SK-N-SH (cell line): Measurements from ENCODE around the gene PCBD2.

Source experiments
- CTCF ChIP-seq: fragments of 200-600 bp; sonication (generic); IDR thresholded peaks from 2 replicates; pipeline ENCODE4 v1.6.1; 2017; ENCODE audit warnings: antibody characterized with exemption, mild to moderate bottlenecking, moderate library complexity
- ELF1 ChIP-seq: IDR thresholded peaks from 2 replicates; pipeline ENCODE4 v1.4.0; 2012
- EP300 ChIP-seq, 2 experiments: IDR thresholded peaks; 2 replicates each; pipeline versions ENCODE4 v1.4.0 to v1.6.1; 2012; ENCODE audit warnings: borderline replicate concordance in 1 of 2, low read depth in 1 of 2, low read length in 1 of 2
- FOXJ3 ChIP-seq: sonication (generic); formaldehyde crosslinking; IDR thresholded peaks from 2 replicates; pipeline ENCODE4 v1.5.1; 2020; ENCODE audit warnings: mild to moderate bottlenecking, missing genetic modification reagents
- MXI1 ChIP-seq: IDR thresholded peaks from 2 replicates; pipeline ENCODE4 v1.6.1; 2012; ENCODE audit warnings: mild to moderate bottlenecking, low read depth, low read length, improper control_type of control experiment
- POLR2AphosphoS5 ChIP-seq: IDR thresholded peaks from 2 replicates; pipeline ENCODE4 v1.6.1; 2012; ENCODE audit warnings: low read depth, low read length
- RAD21 ChIP-seq: IDR thresholded peaks from 2 replicates; pipeline ENCODE4 v1.6.1; 2012; ENCODE audit warnings: mild to moderate bottlenecking, low read length
- RFX5 ChIP-seq: IDR thresholded peaks from 2 replicates; pipeline ENCODE4 v1.6.1; 2012; ENCODE audit warnings: mild to moderate bottlenecking, improper control_type of control experiment, low read length
- TAF1 ChIP-seq: IDR thresholded peaks from 2 replicates; pipeline ENCODE4 v1.6.1; 2012; ENCODE audit warnings: low read depth, mild to moderate bottlenecking, low read length, moderate library complexity, borderline replicate concordance
- USF2 ChIP-seq: fragments of 150-350 bp; IDR thresholded peaks from 2 replicates; pipeline ENCODE4 v1.6.1; 2017; ENCODE audit warnings: antibody characterized with exemption, low read length, low read depth, borderline replicate concordance

- no peak for TF ChIP-seq USF2
- TF ChIP-seq MXI1, result no peak
- no peak for TF ChIP-seq FOXJ3
- TF ChIP-seq RFX5, result no peak
- TF ChIP-seq CTCF, result no peak
- TF ChIP-seq RAD21, result no peak
- no peak for TF ChIP-seq ELF1
- TF ChIP-seq POLR2AphosphoS5, result no peak
- TF ChIP-seq EP300 (IDR thresholded peaks at IDR 0.05; ENCODE audit: borderline replicate concordance in 1 of 2, low read depth in 1 of 2, low read length in 1 of 2), result no peak
- no peak for TF ChIP-seq TAF1
Measured at GRCh38 chr5:134943547-134943946, 38.6 kb downstream of the PCBD2 start.
